Thyroid gland (tissue), 4 donors: Measurements from ENCODE around the gene SIRT3.

Experiments
- POLR2A ChIP-seq, 2 donors: fragments of 450-650 bp; IDR thresholded peaks; one replicate each; pipeline ENCODE4 v1.6.1; 2017; ENCODE audit warnings: antibody characterized with exemption in 2 of 2, mild to moderate bottlenecking in 2 of 2, moderate library complexity in 1 of 2
- TF ChIP-seq, protein P1 (sequence below), 6 experiments: fragments of 200-600 bp in 3 of 6; fragments of 450-650 bp in 3 of 6; sonication (generic) in 3 of 6; IDR thresholded peaks; one replicate each; pipeline ENCODE4 v1.5.1; 2016 to 2019; ENCODE audit warnings: antibody characterized with exemption in 6 of 6, mild to moderate bottlenecking in 2 of 6, inconsistent platforms in 1 of 6, moderate library complexity in 1 of 6

DNA sequence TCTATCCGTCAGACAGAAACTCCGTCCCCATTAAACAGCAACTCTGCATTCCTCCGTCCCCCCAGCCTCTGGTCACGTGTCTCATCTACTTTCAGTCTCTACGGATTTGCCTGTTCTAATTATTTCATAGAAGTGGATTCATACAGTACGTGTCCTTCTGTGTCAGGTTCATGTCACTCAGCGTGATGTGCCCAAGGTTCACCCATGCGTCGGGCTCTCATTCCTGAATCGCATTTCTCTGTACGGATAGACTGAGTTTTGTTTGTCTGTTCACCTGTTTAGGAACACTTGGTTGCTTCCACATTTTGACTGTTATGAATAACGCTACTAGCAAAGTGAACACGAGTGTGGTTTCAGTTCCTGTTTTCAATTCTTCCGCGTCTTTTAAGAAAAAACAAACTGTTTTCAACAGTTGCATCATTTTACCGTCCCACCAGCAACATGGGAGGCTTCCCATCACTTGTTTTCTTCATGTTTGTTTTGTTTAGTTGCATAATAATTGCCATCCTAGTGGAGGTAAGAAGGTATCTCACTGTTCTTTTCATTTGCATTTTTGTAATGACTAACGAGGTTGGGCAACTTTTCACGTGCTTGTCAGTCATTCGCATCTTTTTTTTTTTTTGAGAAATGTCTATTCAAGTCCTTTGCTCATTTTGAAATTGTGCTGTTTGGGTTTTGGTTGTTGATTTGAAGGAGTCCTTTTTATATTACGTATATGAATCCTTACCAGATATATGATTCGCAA lies 33.2 kb upstream of the SIRT3 start:
- TF ChIP-seq, protein P1, sequence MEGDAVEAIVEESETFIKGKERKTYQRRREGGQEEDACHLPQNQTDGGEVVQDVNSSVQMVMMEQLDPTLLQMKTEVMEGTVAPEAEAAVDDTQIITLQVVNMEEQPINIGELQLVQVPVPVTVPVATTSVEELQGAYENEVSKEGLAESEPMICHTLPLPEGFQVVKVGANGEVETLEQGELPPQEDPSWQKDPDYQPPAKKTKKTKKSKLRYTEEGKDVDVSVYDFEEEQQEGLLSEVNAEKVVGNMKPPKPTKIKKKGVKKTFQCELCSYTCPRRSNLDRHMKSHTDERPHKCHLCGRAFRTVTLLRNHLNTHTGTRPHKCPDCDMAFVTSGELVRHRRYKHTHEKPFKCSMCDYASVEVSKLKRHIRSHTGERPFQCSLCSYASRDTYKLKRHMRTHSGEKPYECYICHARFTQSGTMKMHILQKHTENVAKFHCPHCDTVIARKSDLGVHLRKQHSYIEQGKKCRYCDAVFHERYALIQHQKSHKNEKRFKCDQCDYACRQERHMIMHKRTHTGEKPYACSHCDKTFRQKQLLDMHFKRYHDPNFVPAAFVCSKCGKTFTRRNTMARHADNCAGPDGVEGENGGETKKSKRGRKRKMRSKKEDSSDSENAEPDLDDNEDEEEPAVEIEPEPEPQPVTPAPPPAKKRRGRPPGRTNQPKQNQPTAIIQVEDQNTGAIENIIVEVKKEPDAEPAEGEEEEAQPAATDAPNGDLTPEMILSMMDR (IDR thresholded peaks at IDR 0.05): no peak
- no peak for TF ChIP-seq POLR2A (IDR thresholded peaks at IDR 0.05)
